ENCODE measurements around the gene HIC1. TPM values are rescaled to one million over a fixed set of nuclear protein-coding genes. Genes with fewer than 3 reads are reported as not detected.

Gene HIC1
- total RNA-seq, 2 donors from 2014 or later: 15.5 to 18.0 TPM

- no peak for TF ChIP-seq CTCF (IDR thresholded peaks at IDR 0.05)
- H3K4me1 ChIP-seq: peaks cover 0 to 34% of the 10 kb centered on the region in 2 donors
- H3K27ac ChIP-seq: peak overlapping the region; percentile 92 to 96
- H3K4me3 ChIP-seq: peak overlapping the region; percentile 81 to 89
- H3K27me3 ChIP-seq: no peaks in the 10 kb centered on the region
- no peak for DNase-seq (ENCODE audit: low spot score)
- peaks cover 41% of the 10 kb centered on the region for H3K36me3 ChIP-seq
- no peaks in the 10 kb centered on the region for H3K9me3 ChIP-seq
Measured at GRCh38 chr17:2040942-2041560, 13.9 kb upstream of the HIC1 start.

GRCh38 chr17:2041561-2042389, 13.1 kb upstream of the HIC1 start, which contains the start of gene OVCA2:
Gene OVCA2, plus strand, starts transcription at chr17:2042022. Its CDS starts 26 bp downstream, at chr17:2042048.
- Histone ChIP-seq H3K27me3 (no peaks in the 10 kb centered on the region), H3K4me1 (peaks cover 0 to 34% of the 10 kb centered on the region in 2 donors), H3K4me3 (peak within 1 kb of the TSS; percentile 81 to 89), H3K27ac (peak within 1 kb of the TSS; percentile 92 to 96), H3K36me3 (peaks cover 33% of the 10 kb centered on the region), H3K9me3 (no peaks in the 10 kb centered on the region)
- TF ChIP-seq CTCF (IDR thresholded peaks at IDR 0.05): peak; percentile 52 to 71
- peak; percentile 94 for DNase-seq (ENCODE audit: low spot score)

- peak overlapping the region; percentile 92 to 96 for H3K27ac ChIP-seq
- TF ChIP-seq CTCF (IDR thresholded peaks at IDR 0.05): no peak
- peaks cover 27% of the 10 kb centered on the region for H3K36me3 ChIP-seq
Measured at GRCh38 chr17:2042390-2042847, 12.5 kb upstream of the HIC1 start.

GRCh38 chr17:2042933-2043332, 12.0 kb upstream of the HIC1 start:
- H3K36me3 ChIP-seq: peaks cover 22% of the 10 kb centered on the region
- H3K27ac ChIP-seq: peak overlapping the region; percentile 92 to 96
- H3K4me1 ChIP-seq: peaks cover 0 to 34% of the 10 kb centered on the region in 2 donors
- TF ChIP-seq CTCF (IDR thresholded peaks at IDR 0.05): no peak
- no peaks in the 10 kb centered on the region for H3K9me3 ChIP-seq
- no peaks in the 10 kb centered on the region for H3K27me3 ChIP-seq
- H3K4me3 ChIP-seq: peak overlapping the region in 1 of 2 donors; percentile 89
- DNase-seq (ENCODE audit: low spot score): no peak

More at GRCh38 chr17:2042390-2042847, 12.5 kb upstream of the HIC1 start:
- no peak for DNase-seq (ENCODE audit: low spot score)
- Histone ChIP-seq H3K9me3 (no peaks in the 10 kb centered on the region), H3K4me1 (peaks cover 0 to 34% of the 10 kb centered on the region in 2 donors), H3K4me3 (peak overlapping the region; percentile 81 to 89), H3K27me3 (no peaks in the 10 kb centered on the region)

GRCh38 chr17:2043785-2044184, 11.1 kb upstream of the HIC1 start:
- Histone ChIP-seq H3K4me3 (no peak overlapping the region), H3K27me3 (no peaks in the 10 kb centered on the region), H3K9me3 (no peaks in the 10 kb centered on the region), H3K27ac (no peak overlapping the region), H3K36me3 (peaks cover 17% of the 10 kb centered on the region), H3K4me1 (peaks cover 0 to 36% of the 10 kb centered on the region in 2 donors)
- DNase-seq (ENCODE audit: low spot score): no peak
- TF ChIP-seq CTCF (IDR thresholded peaks at IDR 0.05): no peak
